Cerebellar cortex (tissue), 1 donor: ENCODE data around the gene PHLDB1.
"Not testable (repeated sequence)": the region's sequence is repeated elsewhere in the genome, so short reads cannot be mapped to it uniquely, and the experiment has no call there.

Source experiments
- DNase-seq: peaks from one replicate; pipeline ENCODE4 v3.0.0-alpha.2; 2015; ENCODE audit warnings: low spot score

PHLDB1 gene

GRCh38 chr11:118607401-118608359, at the start of gene PHLDB1:
Gene PHLDB1 (plus strand): TSS chr11:118607615. CDS start chr11:118613837, 6,222 bp downstream.
- peak; percentile 70 for DNase-seq

GRCh38 chr11:118560806-118561205, 46.6 kb upstream of the PHLDB1 start:
- DNase-seq: no peak

- DNase-seq: no peak
These were observed 42.4 kb upstream of the PHLDB1 start for GRCh38 chr11:118565051-118565450.

GRCh38 chr11:118569670-118570069, 37.7 kb upstream of the PHLDB1 start:
- DNase-seq: no peak

GRCh38 chr11:118570787-118571186, 36.6 kb upstream of the PHLDB1 start:
- DNase-seq: no peak

GRCh38 chr11:118571701-118572060, 35.7 kb upstream of the PHLDB1 start:
- DNase-seq: not testable (repeated sequence)

GRCh38 chr11:118572061-118572980, 35.1 kb upstream of the PHLDB1 start, which contains the start of gene ARCN1:
Gene ARCN1 (plus strand): TSS chr11:118572409. CDS start chr11:118572548, 139 bp downstream.
- DNase-seq: peak; percentile 75

- peak; percentile 34 for DNase-seq
These were observed 34.3 kb upstream of the PHLDB1 start for GRCh38 chr11:118572981-118573550.

GRCh38 chr11:118574636-118575035, 32.8 kb upstream of the PHLDB1 start:
- DNase-seq: no peak

GRCh38 chr11:118577995-118578394, 29.4 kb upstream of the PHLDB1 start:
- not testable (repeated sequence) for DNase-seq

- no peak for DNase-seq
These were observed 26.4 kb upstream of the PHLDB1 start for GRCh38 chr11:118581057-118581456.

GRCh38 chr11:118587952-118588351, 19.5 kb upstream of the PHLDB1 start:
- DNase-seq: no peak

GRCh38 chr11:118592616-118593367, 14.6 kb upstream of the PHLDB1 start:
- DNase-seq: no peak

- DNase-seq: peak; percentile 72
These were observed 12.4 kb upstream of the PHLDB1 start for GRCh38 chr11:118594984-118595383.

- no peak for DNase-seq
These were observed 10.9 kb upstream of the PHLDB1 start for GRCh38 chr11:118596224-118597146.

GRCh38 chr11:118597556-118597955, 9.9 kb upstream of the PHLDB1 start:
- DNase-seq: no peak

GRCh38 chr11:118602331-118602730, 5.1 kb upstream of the PHLDB1 start:
- no peak for DNase-seq

- DNase-seq: not testable (repeated sequence)
These were observed 3.7 kb upstream of the PHLDB1 start for GRCh38 chr11:118603709-118604108.

- no peak for DNase-seq
These were observed 2.8 kb upstream of the PHLDB1 start for GRCh38 chr11:118604566-118604965.
